ENCODE measurements around the gene RNF121. TPM values are rescaled to one million over a fixed set of nuclear protein-coding genes. Genes with fewer than 3 reads are reported as not detected.

The RNF121 gene
- total and polyA plus RNA-seq, 2 of the 13 experiments (the other 11 are each of a cell fraction or from before 2014, with no cell fraction given), result 28.6 to 44.3 TPM

DNA sequence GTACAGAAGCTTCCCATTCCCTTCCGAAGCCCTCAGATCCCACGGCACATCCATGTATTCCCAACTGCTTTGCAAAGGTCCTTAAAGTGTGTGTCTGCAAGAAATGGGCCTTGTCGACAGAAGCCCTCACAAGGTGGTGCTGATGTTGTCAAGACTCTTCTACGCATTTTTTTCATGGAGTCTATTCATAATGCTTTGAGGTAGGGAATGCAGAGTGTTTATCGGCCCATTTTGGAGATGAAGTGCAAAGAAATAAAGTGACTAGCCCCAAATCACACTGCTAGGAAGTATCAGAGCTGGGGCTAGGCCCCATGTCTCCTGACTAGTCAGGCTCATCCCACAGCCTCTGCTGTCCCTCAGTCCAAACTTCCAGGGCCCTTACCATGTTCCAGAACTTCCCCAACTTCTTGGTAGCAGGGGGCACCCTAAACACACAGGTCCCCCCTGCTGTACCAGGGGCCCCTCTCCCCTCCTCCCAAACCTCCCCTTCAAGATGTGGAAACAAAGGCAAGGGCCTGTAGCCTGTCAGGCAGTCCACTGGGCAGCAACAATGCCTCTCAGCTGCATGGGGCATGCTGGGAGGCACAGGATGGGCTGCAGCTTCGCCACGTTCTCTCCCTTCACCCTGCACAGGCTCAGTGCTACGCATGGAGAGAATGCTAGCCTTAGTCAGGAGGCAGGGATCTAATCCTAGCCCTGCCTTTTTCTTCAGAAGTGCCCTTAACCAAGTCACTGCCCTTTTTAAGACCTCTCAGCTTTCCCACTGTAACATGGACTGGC lies 77.7 kb downstream of the RNF121 start:
- Histone ChIP-seq H3K79me2 (ENCODE audit: insufficient read depth, low read length) (no peaks in the 10 kb centered on the region), H3K4me3 (replicated peaks in 1 of 3; ENCODE audit: insufficient read depth in 1 of 3, low read depth in 2 of 3, low read length in 3 of 3) (no peak overlapping the region), H3K36me3 (replicated peaks in 1 of 2; ENCODE audit: control insufficient read depth in 1 of 2, insufficient read depth in 2 of 2, low read length in 2 of 2) (peaks cover 61 to 94% of the 10 kb centered on the region in 2 experiments), H3K9ac (ENCODE audit: insufficient read depth, low read depth, low read length) (no peak overlapping the region), H3K4me1 (ENCODE audit: insufficient read depth, low read length) (no peaks in the 10 kb centered on the region), H3K27me3 (ENCODE audit: control insufficient read depth in 1 of 2, insufficient read depth in 2 of 2, low read length in 2 of 2) (no peaks in the 10 kb centered on the region), H3K27ac (ENCODE audit: extremely low read length, insufficient read depth, low read length) (no peak overlapping the region), H2AFZ (ENCODE audit: low read length) (no peak overlapping the region), H3K9me3 (ENCODE audit: low read length) (no peaks in the 10 kb centered on the region), H3K4me2 (ENCODE audit: low read depth, low read length) (no peak overlapping the region), H4K20me1 (ENCODE audit: insufficient read depth, low read length) (no peaks in the 10 kb centered on the region)
- CTCF ChIA-PET (ENCODE audit: low intra/inter-chr PET ratio, low total read pairs), result no interaction called here
- BruUV-seq (replicated peaks), result no TSS peak
- DNase-seq (ENCODE audit: low spot score), result no peak
- in situ Hi-C loops (cut with HindIII; ENCODE audit: extremely low pct_ligation_motif_present, low pct_unique_long_range_greater_than_20kb), result no loop called here
- FAIRE-seq, result no peak
- 99% methylated on average over 8 of the region's 8 CpGs for WGBS (ENCODE audit: low lambda C conversion rate)
- ATAC-seq, result no peak
- POLR2A ChIA-PET, result interaction anchor here (0.6 kb wide), 1 partner anchor 55 kb away, joined by 5 read pairs; no protein-coding TSS in a partner anchor
- intact Hi-C loops (cut with micrococcal nuclease; ENCODE audit: unreplicated experiment), result no loop called here
- TF ChIP-seq RNF2 (conservative IDR thresholded peaks at IDR 0.05; ENCODE audit: low read depth) (no peak), AGO2 (optimal IDR thresholded peaks at IDR 0.05; ENCODE audit: low read depth, low read length) (peak; percentile 11), MTA1 (CRISPR knock-in tag; IDR thresholded peaks at IDR 0.05; ENCODE audit: borderline replicate concordance) (peak; percentile 32; the same call in 1 of the 2 replicates), SNRNP70 (IDR thresholded peaks at IDR 0.05; ENCODE audit: low read depth, low read length) (no peak), FOXO1 (CRISPR knock-in tag; IDR thresholded peaks at IDR 0.05) (no peak), HOXA7 (CRISPR knock-in tag; IDR thresholded peaks at IDR 0.05) (no peak), POLR2A (IDR thresholded peaks at IDR 0.05; ENCODE audit: insufficient read depth in 1 of 2, low read depth in 2 of 2, low read length in 2 of 2) (peak in 1 of 2 experiments; percentile 39; a peak in 1 of 4 replicates), RBM22 (optimal IDR thresholded peaks at IDR 0.05; ENCODE audit: low read length) (peak; percentile 59)

DNA sequence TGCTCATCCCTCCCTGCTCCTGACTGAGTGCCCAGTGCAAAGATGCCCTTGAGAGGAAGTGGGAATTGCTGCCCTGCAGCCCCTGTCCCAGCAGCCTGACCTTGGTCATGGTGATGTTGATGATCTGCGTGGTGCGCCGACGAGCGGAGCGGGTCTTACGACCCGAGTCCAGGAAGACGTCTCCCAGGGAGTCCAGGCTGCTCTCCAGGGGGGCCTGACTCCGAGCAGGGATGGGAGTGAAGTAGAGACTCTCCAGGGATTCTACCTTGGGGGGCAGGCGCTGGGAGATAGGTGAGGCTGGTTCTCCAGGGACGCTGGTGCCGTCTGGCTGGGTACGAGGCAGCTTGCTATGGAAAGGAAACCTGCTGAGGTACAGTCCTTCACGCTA lies 78.2 kb downstream of the RNF121 start:
- in situ Hi-C loops (cut with HindIII; ENCODE audit: extremely low pct_ligation_motif_present, low pct_unique_long_range_greater_than_20kb) (no loop called here), intact Hi-C loops (cut with micrococcal nuclease; ENCODE audit: unreplicated experiment) (no loop called here)
- H3K9me3 ChIP-seq (ENCODE audit: low read length), result no peaks in the 10 kb centered on the region
- no peak for ATAC-seq
- WGBS (ENCODE audit: low lambda C conversion rate), result 98% methylated on average over 15 of the region's 15 CpGs
- no peak overlapping the region for H2AFZ ChIP-seq (ENCODE audit: low read length)
- BruUV-seq (replicated peaks), result no TSS peak
- no peak overlapping the region for H3K27ac ChIP-seq (ENCODE audit: extremely low read length, insufficient read depth, low read length)
- ChIA-PET CTCF (ENCODE audit: low intra/inter-chr PET ratio, low total read pairs) (no interaction called here), POLR2A (interaction anchor here (0.6 kb wide), 1 partner anchor 54 kb away, joined by 5 read pairs; no protein-coding TSS in a partner anchor)
- no peak overlapping the region for H3K9ac ChIP-seq (ENCODE audit: insufficient read depth, low read depth, low read length)
- no peak overlapping the region for H3K4me3 ChIP-seq (replicated peaks in 1 of 3; ENCODE audit: insufficient read depth in 1 of 3, low read depth in 2 of 3, low read length in 3 of 3)
- H3K36me3 ChIP-seq (replicated peaks in 1 of 2; ENCODE audit: control insufficient read depth in 1 of 2, insufficient read depth in 2 of 2, low read length in 2 of 2), result peaks cover 62 to 98% of the 10 kb centered on the region in 2 experiments
- H3K27me3 ChIP-seq (ENCODE audit: control insufficient read depth in 1 of 2, insufficient read depth in 2 of 2, low read length in 2 of 2), result no peaks in the 10 kb centered on the region
- no peaks in the 10 kb centered on the region for H3K79me2 ChIP-seq (ENCODE audit: insufficient read depth, low read length)
- no peaks in the 10 kb centered on the region for H4K20me1 ChIP-seq (ENCODE audit: insufficient read depth, low read length)
- no peak overlapping the region for H3K4me2 ChIP-seq (ENCODE audit: low read depth, low read length)
- FAIRE-seq, result no peak
- no peaks in the 10 kb centered on the region for H3K4me1 ChIP-seq (ENCODE audit: insufficient read depth, low read length)
- no peak for DNase-seq (ENCODE audit: low spot score)
- TF ChIP-seq, protein P1, sequence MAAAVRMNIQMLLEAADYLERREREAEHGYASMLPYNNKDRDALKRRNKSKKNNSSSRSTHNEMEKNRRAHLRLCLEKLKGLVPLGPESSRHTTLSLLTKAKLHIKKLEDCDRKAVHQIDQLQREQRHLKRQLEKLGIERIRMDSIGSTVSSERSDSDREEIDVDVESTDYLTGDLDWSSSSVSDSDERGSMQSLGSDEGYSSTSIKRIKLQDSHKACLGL (CRISPR knock-in tag; IDR thresholded peaks at IDR 0.05), result no peak
- TF ChIP-seq THYN1 (CRISPR knock-in tag; IDR thresholded peaks at IDR 0.05; ENCODE audit: borderline replicate concordance, low read depth), result no peak
- no peak for TF ChIP-seq NR2F2 (IDR thresholded peaks at IDR 0.05; ENCODE audit: borderline replicate concordance, low read depth)
- no peak for TF ChIP-seq PRMT3 (CRISPR knock-in tag; IDR thresholded peaks at IDR 0.05; ENCODE audit: borderline replicate concordance, low read depth)
- TF ChIP-seq, protein P2, sequence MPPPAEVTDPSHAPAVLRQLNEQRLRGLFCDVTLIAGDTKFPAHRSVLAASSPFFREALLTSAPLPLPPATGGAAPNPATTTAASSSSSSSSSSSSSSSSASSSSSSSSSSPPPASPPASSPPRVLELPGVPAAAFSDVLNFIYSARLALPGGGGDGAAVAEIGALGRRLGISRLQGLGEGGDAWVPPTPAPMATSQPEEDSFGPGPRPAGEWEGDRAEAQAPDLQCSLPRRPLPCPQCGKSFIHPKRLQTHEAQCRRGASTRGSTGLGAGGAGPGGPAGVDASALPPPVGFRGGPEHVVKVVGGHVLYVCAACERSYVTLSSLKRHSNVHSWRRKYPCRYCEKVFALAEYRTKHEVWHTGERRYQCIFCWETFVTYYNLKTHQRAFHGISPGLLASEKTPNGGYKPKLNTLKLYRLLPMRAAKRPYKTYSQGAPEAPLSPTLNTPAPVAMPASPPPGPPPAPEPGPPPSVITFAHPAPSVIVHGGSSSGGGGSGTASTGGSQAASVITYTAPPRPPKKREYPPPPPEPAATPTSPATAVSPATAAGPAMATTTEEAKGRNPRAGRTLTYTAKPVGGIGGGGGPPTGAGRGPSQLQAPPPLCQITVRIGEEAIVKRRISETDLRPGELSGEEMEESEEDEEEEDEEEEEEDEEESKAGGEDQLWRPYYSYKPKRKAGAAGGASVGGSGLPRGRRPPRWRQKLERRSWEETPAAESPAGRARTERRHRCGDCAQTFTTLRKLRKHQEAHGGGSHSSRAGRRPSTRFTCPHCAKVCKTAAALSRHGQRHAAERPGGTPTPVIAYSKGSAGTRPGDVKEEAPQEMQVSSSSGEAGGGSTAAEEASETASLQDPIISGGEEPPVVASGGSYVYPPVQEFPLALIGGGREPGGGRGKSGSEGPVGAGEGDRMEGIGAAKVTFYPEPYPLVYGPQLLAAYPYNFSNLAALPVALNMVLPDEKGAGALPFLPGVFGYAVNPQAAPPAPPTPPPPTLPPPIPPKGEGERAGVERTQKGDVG (CRISPR knock-in tag; IDR thresholded peaks at IDR 0.05; ENCODE audit: borderline replicate concordance), result no peak
- peak; percentile 10 for TF ChIP-seq RBM22 (optimal IDR thresholded peaks at IDR 0.05; ENCODE audit: low read length)

Data from HepG2 (cell line).